ENCODE results near the gene PKNOX2.

- TF ChIP-seq, protein P1, sequence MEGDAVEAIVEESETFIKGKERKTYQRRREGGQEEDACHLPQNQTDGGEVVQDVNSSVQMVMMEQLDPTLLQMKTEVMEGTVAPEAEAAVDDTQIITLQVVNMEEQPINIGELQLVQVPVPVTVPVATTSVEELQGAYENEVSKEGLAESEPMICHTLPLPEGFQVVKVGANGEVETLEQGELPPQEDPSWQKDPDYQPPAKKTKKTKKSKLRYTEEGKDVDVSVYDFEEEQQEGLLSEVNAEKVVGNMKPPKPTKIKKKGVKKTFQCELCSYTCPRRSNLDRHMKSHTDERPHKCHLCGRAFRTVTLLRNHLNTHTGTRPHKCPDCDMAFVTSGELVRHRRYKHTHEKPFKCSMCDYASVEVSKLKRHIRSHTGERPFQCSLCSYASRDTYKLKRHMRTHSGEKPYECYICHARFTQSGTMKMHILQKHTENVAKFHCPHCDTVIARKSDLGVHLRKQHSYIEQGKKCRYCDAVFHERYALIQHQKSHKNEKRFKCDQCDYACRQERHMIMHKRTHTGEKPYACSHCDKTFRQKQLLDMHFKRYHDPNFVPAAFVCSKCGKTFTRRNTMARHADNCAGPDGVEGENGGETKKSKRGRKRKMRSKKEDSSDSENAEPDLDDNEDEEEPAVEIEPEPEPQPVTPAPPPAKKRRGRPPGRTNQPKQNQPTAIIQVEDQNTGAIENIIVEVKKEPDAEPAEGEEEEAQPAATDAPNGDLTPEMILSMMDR (IDR thresholded peaks at IDR 0.05): no peak
- no peak for TF ChIP-seq POLR2A (IDR thresholded peaks at IDR 0.05; ENCODE audit: low read depth)
- TF ChIP-seq POLR2AphosphoS5 (IDR thresholded peaks at IDR 0.05): no peak
- TF ChIP-seq EP300 (IDR thresholded peaks at IDR 0.05): no peak
These were observed 266.5 kb downstream of the PKNOX2 start for GRCh38 chr11:125431009-125431408.

All from esophagus muscularis mucosa (tissue), 4 donors.